T-helper 1 cell treated with Interleukin-12 subunit alpha and Interleukin-12 subunit beta and Interleukin-4 antibody, amounts not matched to agents 30 ng/mL and 1 ng/mL, for 36 hours (primary cell): Measurements from ENCODE around the gene ATP1B1. TPM values are rescaled to one million over a fixed set of nuclear protein-coding genes. Genes with fewer than 3 reads are reported as not detected.
"Not testable (repeated sequence)": the region's sequence is repeated elsewhere in the genome, so short reads cannot be mapped to it uniquely, and the experiment has no call there.

ENCODE experiments used
- intact Hi-C: fragments of 100-400 bp; cut with micrococcal nuclease; formaldehyde crosslinking; loops from one replicate; pipeline ENCODE4 v1.15.1; 2024
- total RNA-seq: library from RNA; stranded (reverse); gene quantifications from 2 replicates; pipeline ENCODE4 v1.2.3, GENCODE V29; 2022

Gene ATP1B1
- total RNA-seq, 1 donor from 2014 or later = 10.9 TPM

DNA sequence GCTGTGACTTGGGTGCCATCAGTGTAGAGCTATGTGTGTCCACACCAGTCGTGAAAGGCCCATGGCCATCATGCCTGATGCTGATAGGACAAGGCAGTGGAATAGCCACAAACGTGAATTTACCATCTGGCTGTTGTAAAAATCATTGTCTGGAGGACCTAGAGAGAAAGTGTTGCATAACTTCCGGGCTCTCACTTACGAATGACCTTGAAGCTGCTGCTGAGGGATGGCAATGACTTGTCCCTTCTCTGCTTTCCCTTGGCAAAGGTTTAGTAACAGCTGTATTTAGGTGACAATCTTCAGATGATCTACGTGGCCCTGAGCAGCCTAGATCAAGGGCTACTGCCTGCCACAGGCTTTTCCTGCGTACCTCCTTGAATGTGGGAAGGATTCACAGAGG, 5.8 kb downstream of the ATP1B1 start:
- intact Hi-C loops = no loop called here

- intact Hi-C loops = no loop called here
Measured at GRCh38 chr1:169113613-169114119, 7.2 kb downstream of the ATP1B1 start.

GRCh38 chr1:169115891-169116585, 9.5 kb downstream of the ATP1B1 start:
- intact Hi-C loops = no loop called here

- intact Hi-C loops = no loop called here
Measured at GRCh38 chr1:169117014-169117413, 10.5 kb downstream of the ATP1B1 start.

DNA sequence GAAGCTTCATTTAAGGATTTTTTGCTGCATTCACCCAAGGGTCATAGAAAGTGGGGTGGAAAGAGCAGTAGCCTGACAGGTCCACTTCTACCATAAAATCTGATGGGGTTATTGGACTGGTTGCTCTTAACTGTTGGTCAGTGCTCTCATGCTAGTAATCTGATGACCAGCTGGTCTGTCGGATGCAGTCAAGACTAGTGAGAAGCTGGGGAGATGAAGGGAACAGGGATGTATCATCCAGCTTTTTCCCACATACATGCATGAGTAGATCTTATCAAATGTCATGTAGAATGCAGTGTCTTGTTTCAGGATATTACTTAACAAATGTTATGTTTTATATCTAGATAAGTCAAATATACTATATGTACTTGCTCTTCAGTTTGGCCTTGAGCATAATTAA, 11.1 kb downstream of the ATP1B1 start:
- intact Hi-C loops = no loop called here

DNA sequence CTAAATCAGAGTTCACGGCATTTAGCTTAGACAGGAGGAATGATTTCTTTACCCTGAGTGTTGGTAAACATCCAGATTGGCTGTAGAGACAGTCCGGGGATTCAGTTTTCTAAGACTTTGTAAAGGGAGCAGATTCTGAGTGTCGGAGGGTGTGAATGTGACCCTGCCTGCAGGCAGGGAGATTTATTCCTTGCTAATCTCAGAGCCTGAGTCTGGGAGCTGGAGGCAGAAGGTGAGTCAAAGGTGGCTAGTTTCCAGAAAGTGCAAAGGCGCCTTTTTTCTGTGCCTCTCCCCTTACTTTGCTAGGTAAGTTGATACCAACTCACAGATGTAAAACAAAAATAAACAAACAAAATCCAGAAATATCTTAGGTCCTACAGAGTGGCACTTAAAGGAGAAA, 11.7 kb downstream of the ATP1B1 start:
- intact Hi-C loops = no loop called here

- intact Hi-C loops = no loop called here
Measured at GRCh38 chr1:169119405-169119804, 12.9 kb downstream of the ATP1B1 start.

DNA sequence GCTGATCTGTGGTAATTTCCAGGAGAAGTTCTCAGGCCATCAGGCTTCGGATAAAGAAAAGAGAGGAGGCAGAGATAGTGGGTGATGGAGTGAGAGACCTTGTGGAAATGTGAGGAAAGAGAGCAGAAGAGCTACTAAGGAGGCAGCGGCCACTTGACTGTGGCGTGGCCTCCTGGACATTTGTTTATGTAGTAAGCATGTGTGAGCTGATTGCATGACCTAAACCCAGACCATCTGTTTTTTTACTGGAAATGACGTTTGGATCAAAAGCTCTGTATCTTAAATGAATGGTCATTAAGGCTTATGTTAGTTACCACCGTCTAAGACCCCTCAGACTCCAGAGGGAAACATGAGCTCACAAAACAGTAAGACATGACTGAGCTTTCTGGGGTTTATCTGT, 13.6 kb downstream of the ATP1B1 start:
- intact Hi-C loops = no loop called here

- intact Hi-C loops = no loop called here
Measured at GRCh38 chr1:169121146-169121923, 14.8 kb downstream of the ATP1B1 start.

DNA sequence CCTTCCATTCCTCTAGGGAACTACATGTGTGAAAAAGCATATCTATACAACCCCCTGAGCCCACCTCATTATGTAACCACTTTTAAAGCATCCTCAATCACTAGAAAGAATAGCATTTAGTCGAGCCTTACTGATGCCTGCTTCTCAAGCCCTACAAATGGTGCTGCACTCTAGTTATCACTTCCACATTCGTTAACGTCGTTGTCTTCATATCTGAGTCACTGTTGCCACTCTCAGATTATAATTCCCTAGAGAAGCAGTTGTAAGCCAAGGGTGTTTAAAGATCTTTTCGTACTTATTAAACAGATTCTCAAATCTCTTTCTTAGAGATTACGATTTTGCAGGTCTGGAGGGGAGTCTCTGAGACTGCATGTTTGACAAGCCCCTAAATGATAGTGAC, 16.5 kb downstream of the ATP1B1 start:
- intact Hi-C loops = no loop called here

DNA sequence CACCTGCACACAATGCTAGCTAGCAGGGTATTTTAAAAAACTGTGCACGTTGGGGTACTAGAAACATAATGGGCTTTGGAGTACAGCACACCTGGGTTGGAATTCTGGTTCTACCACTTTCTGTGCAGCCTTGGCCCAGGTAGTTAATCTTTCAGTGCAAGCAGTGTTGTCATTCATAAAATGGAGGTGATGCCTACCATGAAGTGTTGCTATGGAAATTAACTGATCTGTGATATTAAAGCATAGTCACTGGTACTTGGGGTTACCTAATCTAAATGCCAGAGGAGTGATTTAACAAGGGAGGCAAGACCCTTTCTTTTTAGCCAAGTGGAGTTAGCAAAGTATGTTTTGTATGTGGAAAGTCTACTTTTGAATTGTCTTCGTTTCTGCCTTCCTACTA, 18.0 kb downstream of the ATP1B1 start:
- intact Hi-C loops = no loop called here

- intact Hi-C loops = not testable (repeated sequence)
Measured at GRCh38 chr1:169125597-169125996, 19.1 kb downstream of the ATP1B1 start.

DNA sequence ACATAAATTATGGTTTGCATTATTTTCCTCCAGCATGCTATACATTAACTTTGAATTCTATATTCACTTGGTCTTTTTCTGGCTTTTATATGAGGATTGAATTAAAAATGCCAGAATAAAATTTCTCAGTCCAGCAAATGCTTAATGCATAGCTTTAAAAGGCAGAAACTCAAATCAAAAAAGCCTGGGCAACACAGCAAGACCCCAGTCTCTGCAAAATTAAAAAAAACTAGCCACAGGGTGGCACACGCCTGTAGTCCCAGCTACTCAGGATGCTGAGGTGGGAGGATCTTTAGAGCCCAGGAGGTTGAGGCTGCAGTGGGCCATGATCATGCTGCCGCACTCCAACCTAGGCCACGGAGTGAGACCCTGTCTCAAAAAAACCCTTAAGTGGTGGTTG, 19.8 kb downstream of the ATP1B1 start:
- intact Hi-C loops = no loop called here

- intact Hi-C loops = no loop called here
Measured at GRCh38 chr1:169127305-169127704, 20.8 kb downstream of the ATP1B1 start.

GRCh38 chr1:169128562-169128961, 22.1 kb downstream of the ATP1B1 start:
- intact Hi-C loops = no loop called here

DNA sequence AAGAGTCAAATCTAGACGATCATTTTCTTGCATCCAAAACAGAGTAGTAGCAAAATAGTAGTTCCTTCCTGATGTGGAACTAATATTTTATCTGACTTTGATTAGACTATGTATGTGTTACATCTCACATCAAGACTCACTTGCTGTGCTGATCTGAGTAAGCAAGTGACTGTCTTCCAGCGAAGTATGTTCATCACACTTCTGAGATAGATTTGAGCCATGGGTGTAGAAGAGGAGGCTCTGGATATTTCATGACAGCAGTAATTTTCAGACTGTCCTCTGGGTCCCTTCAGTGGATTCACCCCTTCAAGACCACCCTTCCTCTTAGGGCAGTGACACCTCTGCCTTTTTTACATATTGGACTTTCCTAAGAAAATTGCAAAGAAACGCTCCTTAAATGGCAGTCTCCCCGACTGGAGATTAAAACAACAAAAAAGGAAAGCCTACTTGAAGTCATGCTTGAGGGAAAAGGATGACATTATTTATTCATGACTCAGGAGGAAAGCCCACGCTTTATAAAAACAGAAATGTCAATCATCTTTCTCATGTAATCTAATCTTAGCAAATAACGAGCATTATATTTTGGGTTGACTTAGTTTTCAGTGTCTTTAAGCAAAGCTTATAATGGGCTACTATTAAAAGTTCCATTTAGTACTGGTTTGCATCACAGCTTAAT, 22.8 kb downstream of the ATP1B1 start:
- intact Hi-C loops = no loop called here

DNA sequence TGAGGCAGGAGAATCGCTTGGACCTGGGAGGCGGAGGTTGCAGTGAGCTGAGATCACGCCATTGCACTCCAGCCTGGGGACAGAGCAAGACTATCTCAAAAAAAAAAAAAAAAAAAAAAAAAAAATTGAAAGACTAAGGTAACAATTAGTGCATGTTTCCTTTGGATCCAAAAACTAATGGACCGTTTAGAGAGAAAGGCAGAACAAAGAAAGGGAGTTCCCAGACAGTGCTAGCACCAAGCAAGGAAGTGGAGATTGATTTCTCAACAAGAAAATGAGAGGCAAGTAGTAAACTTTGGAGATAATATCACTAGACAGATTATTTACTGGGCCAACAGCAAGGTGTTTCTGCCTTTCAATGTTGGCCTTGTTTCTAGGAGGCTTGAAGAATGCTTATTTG, 24.2 kb downstream of the ATP1B1 start:
- intact Hi-C loops = loop anchor here (10.0 kb wide), 2 partner anchors 526 to 786 kb away; no protein-coding TSS in a partner anchor

- intact Hi-C loops = loop anchor here (10.0 kb wide), 2 partner anchors 528 to 788 kb away; no protein-coding TSS in a partner anchor
Measured at GRCh38 chr1:169132512-169133227, 26.2 kb downstream of the ATP1B1 start.

- intact Hi-C loops = loop anchor here (10.0 kb wide), 2 partner anchors 528 to 788 kb away; no protein-coding TSS in a partner anchor
Measured at GRCh38 chr1:169133228-169133576, 26.7 kb downstream of the ATP1B1 start.

DNA sequence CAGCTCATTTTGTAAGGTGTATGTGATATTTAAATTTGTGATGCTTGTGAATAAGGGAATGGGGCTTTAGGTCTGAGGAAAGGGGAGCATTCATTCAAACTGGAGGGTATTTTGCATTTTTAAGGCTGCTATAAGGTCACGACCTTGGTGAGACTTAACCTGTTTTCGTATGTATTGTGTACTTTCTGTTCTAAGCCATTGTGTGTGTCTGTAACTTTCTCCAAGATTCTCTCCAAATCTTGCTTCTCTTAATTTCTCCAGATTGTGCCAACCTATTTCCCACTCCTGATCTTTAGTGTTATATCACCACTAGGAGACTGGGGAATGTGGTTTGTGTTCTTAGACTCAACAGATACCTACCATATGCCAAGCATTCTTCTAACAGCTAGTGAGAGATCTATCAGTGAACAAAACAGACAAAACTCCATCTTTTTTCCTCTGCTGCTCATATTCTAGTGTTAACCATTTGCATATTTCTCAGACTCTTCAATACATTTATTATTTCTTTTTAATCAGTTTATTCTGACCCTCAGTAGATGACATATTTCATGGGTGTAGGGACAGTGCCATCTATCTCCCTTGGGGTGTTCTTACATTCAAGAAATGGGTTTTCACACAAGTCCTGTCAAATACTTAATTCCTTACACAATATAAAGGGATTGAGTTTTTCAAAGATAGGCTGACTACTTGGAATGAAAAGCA, 27.5 kb downstream of the ATP1B1 start:
- intact Hi-C loops = loop anchor here (10.0 kb wide), 2 partner anchors 529 to 789 kb away; no protein-coding TSS in a partner anchor

- intact Hi-C loops = loop anchor here (10.0 kb wide), 2 partner anchors 533 to 793 kb away; no protein-coding TSS in a partner anchor
Measured at GRCh38 chr1:169137357-169137756, 30.9 kb downstream of the ATP1B1 start.
